SK-N-SH treated with all-trans-retinoic acid at 6 μM for 48 hours (cell line): ENCODE data around the gene EIF2B5.

Experiments used
- ARNTL ChIP-seq: fragments of 450-650 bp; formaldehyde crosslinking; IDR thresholded peaks from 2 replicates; pipeline ENCODE4 v1.5.0; 2020; ENCODE audit warnings: low read depth, mild to moderate bottlenecking, moderate library complexity, borderline replicate concordance
- BACH2 ChIP-seq: fragments of 250-450 bp; sonication (Bioruptor Pico); IDR thresholded peaks from 2 replicates; pipeline ENCODE4 v1.9.0; 2021; ENCODE audit warnings: mild to moderate bottlenecking, borderline replicate concordance
- CSDC2 ChIP-seq: fragments of 250-450 bp; sonication (Bioruptor Pico); IDR thresholded peaks from 2 replicates; pipeline ENCODE4 v1.5.0; 2020; ENCODE audit warnings: mild to moderate bottlenecking, moderate library complexity
- GLIS3 ChIP-seq: fragments of 250-450 bp; sonication (Bioruptor Pico); IDR thresholded peaks from 2 replicates; pipeline ENCODE4 v1.5.0; 2020; ENCODE audit warnings: mild to moderate bottlenecking, moderate library complexity
- ISL1 ChIP-seq: fragments of 250-450 bp; sonication (Bioruptor Pico); IDR thresholded peaks from 2 replicates; pipeline ENCODE4 v2.1.2; 2022; ENCODE audit warnings: mild to moderate bottlenecking, moderate library complexity
- PPARA ChIP-seq: fragments of 250-450 bp; sonication (Bioruptor Pico); IDR thresholded peaks from 2 replicates; pipeline ENCODE4 v1.5.0; 2020; ENCODE audit warnings: mild to moderate bottlenecking, borderline replicate concordance
- RARB ChIP-seq: fragments of 250-450 bp; sonication (Bioruptor Pico); IDR thresholded peaks from 2 replicates; pipeline ENCODE4 v1.8.0; 2021; ENCODE audit warnings: mild to moderate bottlenecking, moderate library complexity
- SNAI2 ChIP-seq: fragments of 250-450 bp; sonication (Bioruptor Pico); IDR thresholded peaks from 2 replicates; pipeline ENCODE4 v1.5.0; 2020; ENCODE audit warnings: mild to moderate bottlenecking, moderate library complexity
- TCF4 ChIP-seq: fragments of 250-450 bp; sonication (Bioruptor Pico); IDR thresholded peaks from 2 replicates; pipeline ENCODE4 v1.8.0; 2021; ENCODE audit warnings: mild to moderate bottlenecking, moderate library complexity, borderline replicate concordance
- ZC3H10 ChIP-seq: fragments of 250-450 bp; sonication (Bioruptor Pico); IDR thresholded peaks from 2 replicates; pipeline ENCODE4 v1.5.1; 2021; ENCODE audit warnings: mild to moderate bottlenecking, moderate library complexity
- ZFP30 ChIP-seq: fragments of 450-650 bp; formaldehyde crosslinking; IDR thresholded peaks from 2 replicates; pipeline ENCODE4 v1.5.0; 2022; ENCODE audit warnings: mild to moderate bottlenecking, moderate library complexity
- TF ChIP-seq, protein P1 (sequence below): fragments of 250-450 bp; sonication (Bioruptor Pico); IDR thresholded peaks from 2 replicates; pipeline ENCODE4 v1.8.0; 2020; ENCODE audit warnings: mild to moderate bottlenecking, moderate library complexity, borderline replicate concordance
- TF ChIP-seq, protein P2 (sequence below): fragments of 250-450 bp; sonication (Bioruptor Pico); IDR thresholded peaks from 2 replicates; pipeline ENCODE4 v1.5.0; 2020; ENCODE audit warnings: mild to moderate bottlenecking, moderate library complexity
- TF ChIP-seq, protein P3 (sequence below): fragments of 250-450 bp; sonication (Bioruptor Pico); IDR thresholded peaks from 2 replicates; pipeline ENCODE4 v1.8.0; 2021; ENCODE audit warnings: low read depth, mild to moderate bottlenecking, moderate library complexity, borderline replicate concordance

DNA sequence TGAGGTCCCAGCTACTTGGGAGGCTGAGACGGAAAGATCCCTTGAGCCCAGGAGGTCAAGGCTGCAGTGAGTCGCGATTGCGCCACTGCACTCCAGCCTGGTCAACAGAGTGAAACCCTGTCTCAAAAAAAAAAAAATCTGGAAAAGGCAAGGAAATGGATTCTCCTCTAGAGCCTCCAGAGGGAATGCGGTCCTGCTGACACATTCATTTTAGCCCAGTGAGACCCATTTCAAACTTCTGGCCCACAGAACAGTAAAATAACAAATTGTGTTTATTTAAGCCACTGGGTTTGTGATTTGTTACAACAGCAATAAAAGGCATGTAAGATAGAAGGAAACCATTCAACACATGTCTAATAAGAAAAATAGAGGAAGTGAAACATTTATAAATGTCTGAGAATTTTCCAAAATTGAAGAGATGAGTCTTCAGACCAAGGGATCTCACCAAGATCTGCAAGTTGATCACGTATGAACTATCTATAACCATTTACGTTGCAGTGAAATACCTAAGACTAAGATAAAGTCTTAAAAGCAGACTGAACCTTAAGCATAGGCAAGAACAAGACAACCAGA, 38.3 kb upstream of the EIF2B5 start, which contains the start of gene HTR3E:
- TF ChIP-seq, protein P1, sequence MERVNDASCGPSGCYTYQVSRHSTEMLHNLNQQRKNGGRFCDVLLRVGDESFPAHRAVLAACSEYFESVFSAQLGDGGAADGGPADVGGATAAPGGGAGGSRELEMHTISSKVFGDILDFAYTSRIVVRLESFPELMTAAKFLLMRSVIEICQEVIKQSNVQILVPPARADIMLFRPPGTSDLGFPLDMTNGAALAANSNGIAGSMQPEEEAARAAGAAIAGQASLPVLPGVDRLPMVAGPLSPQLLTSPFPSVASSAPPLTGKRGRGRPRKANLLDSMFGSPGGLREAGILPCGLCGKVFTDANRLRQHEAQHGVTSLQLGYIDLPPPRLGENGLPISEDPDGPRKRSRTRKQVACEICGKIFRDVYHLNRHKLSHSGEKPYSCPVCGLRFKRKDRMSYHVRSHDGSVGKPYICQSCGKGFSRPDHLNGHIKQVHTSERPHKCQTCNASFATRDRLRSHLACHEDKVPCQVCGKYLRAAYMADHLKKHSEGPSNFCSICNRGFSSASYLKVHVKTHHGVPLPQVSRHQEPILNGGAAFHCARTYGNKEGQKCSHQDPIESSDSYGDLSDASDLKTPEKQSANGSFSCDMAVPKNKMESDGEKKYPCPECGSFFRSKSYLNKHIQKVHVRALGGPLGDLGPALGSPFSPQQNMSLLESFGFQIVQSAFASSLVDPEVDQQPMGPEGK (CRISPR knock-in tag), result no peak
- TF ChIP-seq, protein P2, sequence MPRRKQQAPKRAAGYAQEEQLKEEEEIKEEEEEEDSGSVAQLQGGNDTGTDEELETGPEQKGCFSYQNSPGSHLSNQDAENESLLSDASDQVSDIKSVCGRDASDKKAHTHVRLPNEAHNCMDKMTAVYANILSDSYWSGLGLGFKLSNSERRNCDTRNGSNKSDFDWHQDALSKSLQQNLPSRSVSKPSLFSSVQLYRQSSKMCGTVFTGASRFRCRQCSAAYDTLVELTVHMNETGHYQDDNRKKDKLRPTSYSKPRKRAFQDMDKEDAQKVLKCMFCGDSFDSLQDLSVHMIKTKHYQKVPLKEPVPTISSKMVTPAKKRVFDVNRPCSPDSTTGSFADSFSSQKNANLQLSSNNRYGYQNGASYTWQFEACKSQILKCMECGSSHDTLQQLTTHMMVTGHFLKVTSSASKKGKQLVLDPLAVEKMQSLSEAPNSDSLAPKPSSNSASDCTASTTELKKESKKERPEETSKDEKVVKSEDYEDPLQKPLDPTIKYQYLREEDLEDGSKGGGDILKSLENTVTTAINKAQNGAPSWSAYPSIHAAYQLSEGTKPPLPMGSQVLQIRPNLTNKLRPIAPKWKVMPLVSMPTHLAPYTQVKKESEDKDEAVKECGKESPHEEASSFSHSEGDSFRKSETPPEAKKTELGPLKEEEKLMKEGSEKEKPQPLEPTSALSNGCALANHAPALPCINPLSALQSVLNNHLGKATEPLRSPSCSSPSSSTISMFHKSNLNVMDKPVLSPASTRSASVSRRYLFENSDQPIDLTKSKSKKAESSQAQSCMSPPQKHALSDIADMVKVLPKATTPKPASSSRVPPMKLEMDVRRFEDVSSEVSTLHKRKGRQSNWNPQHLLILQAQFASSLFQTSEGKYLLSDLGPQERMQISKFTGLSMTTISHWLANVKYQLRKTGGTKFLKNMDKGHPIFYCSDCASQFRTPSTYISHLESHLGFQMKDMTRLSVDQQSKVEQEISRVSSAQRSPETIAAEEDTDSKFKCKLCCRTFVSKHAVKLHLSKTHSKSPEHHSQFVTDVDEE (CRISPR knock-in tag), result no peak
- TF ChIP-seq ZC3H10 (CRISPR knock-in tag) (no peak), SNAI2 (CRISPR knock-in tag) (no peak), CSDC2 (no peak), RARB (CRISPR knock-in tag) (no peak), TCF4 (CRISPR knock-in tag) (no peak), ZFP30 (CRISPR knock-in tag) (no peak), ARNTL (CRISPR knock-in tag) (no peak), ISL1 (CRISPR knock-in tag) (no peak), PPARA (CRISPR knock-in tag) (no peak), BACH2 (CRISPR knock-in tag) (no peak), GLIS3 (CRISPR knock-in tag) (no peak)
- TF ChIP-seq, protein P3, sequence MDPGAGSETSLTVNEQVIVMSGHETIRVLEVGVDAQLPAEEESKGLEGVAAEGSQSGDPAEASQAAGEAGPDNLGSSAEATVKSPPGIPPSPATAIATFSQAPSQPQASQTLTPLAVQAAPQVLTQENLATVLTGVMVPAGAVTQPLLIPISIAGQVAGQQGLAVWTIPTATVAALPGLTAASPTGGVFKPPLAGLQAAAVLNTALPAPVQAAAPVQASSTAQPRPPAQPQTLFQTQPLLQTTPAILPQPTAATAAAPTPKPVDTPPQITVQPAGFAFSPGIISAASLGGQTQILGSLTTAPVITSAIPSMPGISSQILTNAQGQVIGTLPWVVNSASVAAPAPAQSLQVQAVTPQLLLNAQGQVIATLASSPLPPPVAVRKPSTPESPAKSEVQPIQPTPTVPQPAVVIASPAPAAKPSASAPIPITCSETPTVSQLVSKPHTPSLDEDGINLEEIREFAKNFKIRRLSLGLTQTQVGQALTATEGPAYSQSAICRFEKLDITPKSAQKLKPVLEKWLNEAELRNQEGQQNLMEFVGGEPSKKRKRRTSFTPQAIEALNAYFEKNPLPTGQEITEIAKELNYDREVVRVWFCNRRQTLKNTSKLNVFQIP (CRISPR knock-in tag), result no peak
